H1 (cell line): Measurements from ENCODE around the gene CELA2A.

ENCODE experiments used
- CBX5 ChIP-seq: fragments of 300-800, 300-1000 bp; sonication (generic); IDR thresholded peaks from 2 replicates; pipeline ENCODE4 v1.7.1; 2016; ENCODE audit warnings: antibody characterized with exemption, low read length, low read depth
- EZH2 ChIP-seq: fragments of 200-600 bp; sonication (generic); IDR thresholded peaks from 2 replicates; pipeline ENCODE4 v1.7.1; 2012; ENCODE audit warnings: low read depth, mild to moderate bottlenecking, moderate library complexity, low read length, inconsistent platforms; ENCODE audit not compliant: severe bottlenecking
- GABPA ChIP-seq: IDR thresholded peaks from 2 replicates; pipeline ENCODE4 v1.6.1; 2011; ENCODE audit warnings: mild to moderate bottlenecking, low read length, moderate library complexity, borderline replicate concordance; ENCODE audit not compliant: insufficient read depth
- POLR2A ChIP-seq, 2 experiments: IDR thresholded peaks; 1 replicate in 1 of 2; 2 replicates in 1 of 2; pipeline ENCODE4 v1.6.1; 2011; ENCODE audit warnings: low read depth in 2 of 2, low read length in 2 of 2, mild to moderate bottlenecking in 2 of 2; ENCODE audit errors: control extremely low read depth in 1 of 2
- POLR2AphosphoS5 ChIP-seq: IDR thresholded peaks from 2 replicates; pipeline ENCODE4 v1.6.1; 2011; ENCODE audit warnings: low read depth, low read length
- SIRT6 ChIP-seq: IDR thresholded peaks from one replicate; pipeline ENCODE4 v1.7.1; 2012; ENCODE audit warnings: low read length, inconsistent platforms
- SP2 ChIP-seq: IDR thresholded peaks from 2 replicates; pipeline ENCODE4 v1.6.1; 2012; ENCODE audit warnings: mild to moderate bottlenecking, low read length, inconsistent platforms
- TBP ChIP-seq: IDR thresholded peaks from 2 replicates; pipeline ENCODE4 v1.6.1; 2011; ENCODE audit warnings: low read depth, low read length, improper control_type of control experiment
- ZNF274 ChIP-seq: IDR thresholded peaks from 2 replicates; pipeline ENCODE4 v1.7.0; 2012; ENCODE audit warnings: low read length, borderline replicate concordance; ENCODE audit errors: extremely low read depth
- TF ChIP-seq, protein P1 (sequence below), 3 experiments: IDR thresholded peaks; 1 replicate in 2 of 3; 2 replicates in 1 of 3; pipeline versions ENCODE4 v1.5.1 to v1.6.1; 2011; ENCODE audit warnings: low read length in 3 of 3, mild to moderate bottlenecking in 3 of 3, inconsistent platforms in 2 of 3, low read depth in 1 of 3, moderate library complexity in 1 of 3; ENCODE audit not compliant: insufficient read depth in 1 of 3; ENCODE audit errors: control extremely low read depth in 1 of 3
- TF ChIP-seq, protein P2 (sequence below): IDR thresholded peaks from 2 replicates; pipeline ENCODE4 v1.6.1; 2011; ENCODE audit warnings: low read depth, mild to moderate bottlenecking, low read length; ENCODE audit not compliant: insufficient read depth

DNA sequence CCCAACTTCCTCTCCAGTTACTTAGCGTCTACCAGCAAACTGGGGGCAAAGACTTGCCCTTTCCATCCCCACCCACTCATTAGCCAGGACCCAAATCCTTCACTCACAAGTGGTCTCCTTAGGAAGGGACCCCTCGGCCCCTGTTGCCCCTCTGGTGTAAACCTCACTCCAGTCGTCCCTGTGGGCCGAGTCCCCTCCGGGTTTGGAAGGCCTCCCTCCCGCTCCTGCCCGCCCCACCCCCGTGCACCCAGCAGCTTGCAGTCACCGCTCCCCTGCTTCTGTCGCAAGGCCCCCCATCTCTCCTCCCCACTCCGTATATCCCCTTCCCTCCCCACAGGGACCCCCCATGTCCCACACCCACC is 45.7 kb upstream of the CELA2A start:
- TF ChIP-seq POLR2A (IDR thresholded peaks at IDR 0.05; ENCODE audit: control extremely low read depth in 1 of 2, low read depth in 2 of 2, low read length in 2 of 2) (no peak), POLR2AphosphoS5 (no peak), ZNF274 (no peak), TBP (no peak), CBX5 (no peak), EZH2 (no peak), SIRT6 (no peak), SP2 (no peak), GABPA (no peak)
- TF ChIP-seq, protein P1, sequence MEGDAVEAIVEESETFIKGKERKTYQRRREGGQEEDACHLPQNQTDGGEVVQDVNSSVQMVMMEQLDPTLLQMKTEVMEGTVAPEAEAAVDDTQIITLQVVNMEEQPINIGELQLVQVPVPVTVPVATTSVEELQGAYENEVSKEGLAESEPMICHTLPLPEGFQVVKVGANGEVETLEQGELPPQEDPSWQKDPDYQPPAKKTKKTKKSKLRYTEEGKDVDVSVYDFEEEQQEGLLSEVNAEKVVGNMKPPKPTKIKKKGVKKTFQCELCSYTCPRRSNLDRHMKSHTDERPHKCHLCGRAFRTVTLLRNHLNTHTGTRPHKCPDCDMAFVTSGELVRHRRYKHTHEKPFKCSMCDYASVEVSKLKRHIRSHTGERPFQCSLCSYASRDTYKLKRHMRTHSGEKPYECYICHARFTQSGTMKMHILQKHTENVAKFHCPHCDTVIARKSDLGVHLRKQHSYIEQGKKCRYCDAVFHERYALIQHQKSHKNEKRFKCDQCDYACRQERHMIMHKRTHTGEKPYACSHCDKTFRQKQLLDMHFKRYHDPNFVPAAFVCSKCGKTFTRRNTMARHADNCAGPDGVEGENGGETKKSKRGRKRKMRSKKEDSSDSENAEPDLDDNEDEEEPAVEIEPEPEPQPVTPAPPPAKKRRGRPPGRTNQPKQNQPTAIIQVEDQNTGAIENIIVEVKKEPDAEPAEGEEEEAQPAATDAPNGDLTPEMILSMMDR (IDR thresholded peaks at IDR 0.05; ENCODE audit: control extremely low read depth in 1 of 3, insufficient read depth in 1 of 3, low read depth in 1 of 3, low read length in 3 of 3): no peak
- TF ChIP-seq, protein P2, sequence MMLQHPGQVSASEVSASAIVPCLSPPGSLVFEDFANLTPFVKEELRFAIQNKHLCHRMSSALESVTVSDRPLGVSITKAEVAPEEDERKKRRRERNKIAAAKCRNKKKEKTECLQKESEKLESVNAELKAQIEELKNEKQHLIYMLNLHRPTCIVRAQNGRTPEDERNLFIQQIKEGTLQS: no peak
